Measurements from ENCODE around the gene GFY. TPM values are rescaled to one million over a fixed set of nuclear protein-coding genes. Genes with fewer than 3 reads are reported as not detected.

The GFY gene
- total RNA-seq, 2 experiments from 2014 or later: not detected

GRCh38 chr19:49461656-49462055 is 36.5 kb downstream of the GFY start:
- intact Hi-C loops (cut with micrococcal nuclease): no loop called here
- H3K36me3 Mint-ChIP-seq (ENCODE audit: low read depth): peaks cover 13% of the 10 kb centered on the region
- ChIA-PET CTCF (no interaction called here), POLR2A (no interaction called here)
- no peak for ATAC-seq
- DNase-seq: no peak
- H3K27me3 Mint-ChIP-seq: no peaks in the 10 kb centered on the region
- no peaks in the 10 kb centered on the region for H3K9me3 Mint-ChIP-seq
- peaks cover 4% of the 10 kb centered on the region for H3K4me1 Mint-ChIP-seq (ENCODE audit: low read depth)
- H3K27ac Mint-ChIP-seq: no peak overlapping the region
- no peak for TF ChIP-seq CTCF (IDR thresholded peaks at IDR 0.05)
- no peak overlapping the region for H3K4me3 Mint-ChIP-seq

- Mint-ChIP-seq H3K9me3 (no peaks in the 10 kb centered on the region), H3K36me3 (ENCODE audit: low read depth) (peaks cover 10% of the 10 kb centered on the region)
- POLR2A ChIA-PET: no interaction called here
Measured at GRCh38 chr19:49462492-49462891, 37.3 kb downstream of the GFY start.

GRCh38 chr19:49463960-49464740 is 39.0 kb downstream of the GFY start:
- Mint-ChIP-seq H3K9me3 (no peaks in the 10 kb centered on the region), H3K4me1 (ENCODE audit: low read depth) (peaks cover 9% of the 10 kb centered on the region), H3K4me3 (no peak overlapping the region), H3K27me3 (no peaks in the 10 kb centered on the region), H3K36me3 (ENCODE audit: low read depth) (peaks cover 16% of the 10 kb centered on the region), H3K27ac (no peak overlapping the region)
- intact Hi-C loops (cut with micrococcal nuclease): no loop called here
- ChIA-PET POLR2A (interaction anchor here (1.2 kb wide), 1 partner anchor 11 kb away, joined by 3 read pairs; no protein-coding TSS in a partner anchor), CTCF (no interaction called here)
- no peak for DNase-seq
- TF ChIP-seq CTCF (IDR thresholded peaks at IDR 0.05): no peak
- ATAC-seq: no peak

More at GRCh38 chr19:49462492-49462891, 37.3 kb downstream of the GFY start:
- DNase-seq (no peak), ATAC-seq (no peak)
- Mint-ChIP-seq H3K27me3 (no peaks in the 10 kb centered on the region), H3K4me1 (ENCODE audit: low read depth) (no peaks in the 10 kb centered on the region), H3K4me3 (no peak overlapping the region), H3K27ac (no peak overlapping the region)
- no peak for TF ChIP-seq CTCF (IDR thresholded peaks at IDR 0.05)
- CTCF ChIA-PET: no interaction called here
- intact Hi-C loops (cut with micrococcal nuclease): no loop called here

- CTCF ChIA-PET: no interaction called here
- DNase-seq (no peak), ATAC-seq (no peak)
- Mint-ChIP-seq H3K9me3 (no peaks in the 10 kb centered on the region), H3K27me3 (no peaks in the 10 kb centered on the region), H3K36me3 (ENCODE audit: low read depth) (peaks cover 11% of the 10 kb centered on the region), H3K4me3 (no peak overlapping the region), H3K27ac (no peak overlapping the region), H3K4me1 (ENCODE audit: low read depth) (peaks cover 17% of the 10 kb centered on the region)
- intact Hi-C loops (cut with micrococcal nuclease): no loop called here
- no peak for TF ChIP-seq CTCF (IDR thresholded peaks at IDR 0.05)
- POLR2A ChIA-PET: interaction anchor here (0.8 to 1.5 kb wide), 3 partner anchors 10 to 34 kb away, joined by 3 to 4 read pairs (median 4); no protein-coding TSS in a partner anchor
Measured at GRCh38 chr19:49465371-49465770, 40.2 kb downstream of the GFY start.

- Mint-ChIP-seq H3K27ac (peak overlapping the region; percentile 95), H3K27me3 (no peaks in the 10 kb centered on the region), H3K9me3 (no peaks in the 10 kb centered on the region), H3K4me3 (no peak overlapping the region), H3K36me3 (ENCODE audit: low read depth) (peaks cover 11% of the 10 kb centered on the region), H3K4me1 (ENCODE audit: low read depth) (peaks cover 37% of the 10 kb centered on the region)
- intact Hi-C loops (cut with micrococcal nuclease): no loop called here
- ChIA-PET POLR2A (interaction anchor here (6.3 kb wide), 1 partner anchor 21 kb away, joined by 63 read pairs; the partner anchor contains the start of gene RPL13A), CTCF (interaction anchor here (2.8 to 3.1 kb wide), 2 partner anchors 13 to 16 kb away, joined by 15 to 22 read pairs; partner anchors contain the start of genes ALDH16A1 and PIH1D1)
- no peak for TF ChIP-seq CTCF (IDR thresholded peaks at IDR 0.05)
- DNase-seq (no peak), ATAC-seq (no peak)
Measured at GRCh38 chr19:49468199-49468598, 43.0 kb downstream of the GFY start.
